ENCODE results near the gene CLDND2.

CLDND2 gene

GRCh38 chr19:51327066-51328001 lies 41.5 kb downstream of the CLDND2 start:
- Histone ChIP-seq H3K27ac (ENCODE audit: poor library complexity, severe bottlenecking) (no peak overlapping the region), H3K4me3 (ENCODE audit: severe bottlenecking) (peak overlapping the region; percentile 16)
- no peak for DNase-seq (ENCODE audit: low spot score)

GRCh38 chr19:51326216-51327065 lies 42.4 kb downstream of the CLDND2 start:
- H3K36me3 ChIP-seq (ENCODE audit: low read depth) = no peaks in the 10 kb centered on the region
- no peak overlapping the region for H3K27ac ChIP-seq (ENCODE audit: poor library complexity, severe bottlenecking)
- peaks cover 8% of the 10 kb centered on the region for H3K27me3 ChIP-seq (ENCODE audit: insufficient read depth, poor library complexity, severe bottlenecking)
- no peak for ATAC-seq (ENCODE audit: low read depth)
- no peak overlapping the region for H3K4me3 ChIP-seq (ENCODE audit: severe bottlenecking)
- no peak for DNase-seq (ENCODE audit: low spot score)
- no peaks in the 10 kb centered on the region for H3K9me3 ChIP-seq (ENCODE audit: severe bottlenecking)
- no peak for TF ChIP-seq CTCF (IDR thresholded peaks at IDR 0.05; ENCODE audit: poor library complexity, severe bottlenecking)
- H3K4me1 ChIP-seq (ENCODE audit: insufficient read depth, poor library complexity, severe bottlenecking) = peaks cover 2% of the 10 kb centered on the region

More at GRCh38 chr19:51327066-51328001, 41.5 kb downstream of the CLDND2 start:
- Histone ChIP-seq H3K27me3 (ENCODE audit: insufficient read depth, poor library complexity, severe bottlenecking) (peaks cover 8% of the 10 kb centered on the region), H3K36me3 (ENCODE audit: low read depth) (no peaks in the 10 kb centered on the region), H3K4me1 (ENCODE audit: insufficient read depth, poor library complexity, severe bottlenecking) (peaks cover 2% of the 10 kb centered on the region), H3K9me3 (ENCODE audit: severe bottlenecking) (no peaks in the 10 kb centered on the region)
- peak; percentile 46 for TF ChIP-seq CTCF (IDR thresholded peaks at IDR 0.05; ENCODE audit: poor library complexity, severe bottlenecking)
- peak; percentile 69 for ATAC-seq (ENCODE audit: low read depth)

- ATAC-seq (ENCODE audit: low read depth) (no peak), DNase-seq (ENCODE audit: low spot score) (no peak)
- Histone ChIP-seq H3K9me3 (ENCODE audit: severe bottlenecking) (no peaks in the 10 kb centered on the region), H3K27ac (ENCODE audit: poor library complexity, severe bottlenecking) (no peak overlapping the region), H3K4me3 (ENCODE audit: severe bottlenecking) (no peak overlapping the region), H3K4me1 (ENCODE audit: insufficient read depth, poor library complexity, severe bottlenecking) (peaks cover 2% of the 10 kb centered on the region), H3K27me3 (ENCODE audit: insufficient read depth, poor library complexity, severe bottlenecking) (peaks cover 8% of the 10 kb centered on the region), H3K36me3 (ENCODE audit: low read depth) (no peaks in the 10 kb centered on the region)
- no peak for TF ChIP-seq CTCF (IDR thresholded peaks at IDR 0.05; ENCODE audit: poor library complexity, severe bottlenecking)
Observed at GRCh38 chr19:51325161-51325976, 43.4 kb downstream of the CLDND2 start.

- no peak for TF ChIP-seq CTCF (IDR thresholded peaks at IDR 0.05; ENCODE audit: poor library complexity, severe bottlenecking)
- H3K4me1 ChIP-seq (ENCODE audit: insufficient read depth, poor library complexity, severe bottlenecking) = peaks cover 2% of the 10 kb centered on the region
- H3K4me3 ChIP-seq (ENCODE audit: severe bottlenecking) = no peak overlapping the region
- no peaks in the 10 kb centered on the region for H3K36me3 ChIP-seq (ENCODE audit: low read depth)
- H3K27me3 ChIP-seq (ENCODE audit: insufficient read depth, poor library complexity, severe bottlenecking) = peaks cover 8% of the 10 kb centered on the region
- no peak overlapping the region for H3K27ac ChIP-seq (ENCODE audit: poor library complexity, severe bottlenecking)
- DNase-seq (ENCODE audit: low spot score) (no peak), ATAC-seq (ENCODE audit: low read depth) (no peak)
- no peaks in the 10 kb centered on the region for H3K9me3 ChIP-seq (ENCODE audit: severe bottlenecking)
Observed at GRCh38 chr19:51324167-51324481, 44.7 kb downstream of the CLDND2 start.
